Kidney epithelial cell (primary cell): Measurements from ENCODE around the gene PIK3R5. TPM values are rescaled to one million over a fixed set of nuclear protein-coding genes. Genes with fewer than 3 reads are reported as not detected.

Experiments
- DNase-seq: peaks from one replicate; pipeline ENCODE4 v3.0.0-alpha.2; 2010; ENCODE audit warnings: low read depth
- H3K27me3 ChIP-seq: 2 replicates; pipeline ENCODE4 v1.6.0; 2011; ENCODE audit warnings: low read length; ENCODE audit not compliant: control insufficient read depth, insufficient read depth
- H3K36me3 ChIP-seq: 2 replicates; pipeline ENCODE4 v1.5.1; 2011; ENCODE audit warnings: low read length; ENCODE audit not compliant: control insufficient read depth, insufficient read depth
- H3K4me3 ChIP-seq: 2 replicates; pipeline ENCODE4 v1.5.1; 2011; ENCODE audit warnings: low read depth, mild to moderate bottlenecking, control low read depth, low read length
- total RNA-seq: library from RNA; depleted of rRNA; stranded (reverse); fragments of >200 nt; gene quantifications from 2 replicates; pipeline ENCODE4 v1.2.3, GENCODE V29; 2015
- TF ChIP-seq, protein P1 (sequence below): IDR thresholded peaks from 2 replicates; pipeline ENCODE4 v1.5.1; 2011; ENCODE audit warnings: mild to moderate bottlenecking, moderate library complexity, low read length, control low read depth, inconsistent platforms; ENCODE audit not compliant: insufficient read depth, poor library complexity, severe bottlenecking

Gene PIK3R5
- total RNA-seq, 1 donor from 2014 or later: 1.7 TPM

DNA sequence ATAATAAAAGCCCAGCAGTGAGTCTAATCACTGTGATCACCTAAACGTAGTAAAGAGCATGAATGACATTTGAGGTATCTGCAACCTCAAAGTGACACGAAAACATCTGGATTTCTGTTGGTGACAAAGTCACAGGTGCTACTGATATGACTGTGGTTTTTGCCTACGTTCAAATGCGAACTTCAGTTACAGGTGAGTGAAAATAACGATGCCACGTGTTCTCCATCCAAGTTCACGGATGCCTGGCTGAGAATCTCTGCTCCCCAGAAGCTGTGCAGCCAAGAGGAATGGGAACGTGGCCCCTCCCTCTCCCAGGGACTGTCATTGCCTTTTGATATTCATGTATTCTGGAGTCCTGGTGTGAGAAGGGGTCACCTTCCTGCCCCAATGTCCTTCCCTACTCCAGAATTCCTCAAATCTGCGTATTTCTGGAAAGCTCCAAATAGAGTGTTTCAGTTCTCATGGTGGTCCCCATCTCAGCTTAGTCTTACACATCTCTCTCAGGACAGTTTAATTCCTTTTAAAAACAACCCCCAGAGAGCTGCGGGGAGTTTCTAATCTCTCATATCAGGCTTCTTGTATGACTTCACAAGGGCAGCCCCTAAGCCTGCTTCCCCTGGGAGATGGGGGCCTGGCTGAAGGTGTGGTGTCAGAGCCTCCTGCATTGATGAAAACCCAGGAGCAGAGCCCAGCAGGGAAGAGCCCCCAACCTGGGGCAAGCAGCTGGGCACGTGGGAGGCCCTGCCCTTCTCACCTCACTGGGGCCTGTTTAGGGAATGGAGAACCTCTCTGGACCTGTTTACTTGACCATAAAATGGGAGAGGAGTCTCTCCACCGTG, 25.8 kb downstream of the PIK3R5 start:
- TF ChIP-seq, protein P1, sequence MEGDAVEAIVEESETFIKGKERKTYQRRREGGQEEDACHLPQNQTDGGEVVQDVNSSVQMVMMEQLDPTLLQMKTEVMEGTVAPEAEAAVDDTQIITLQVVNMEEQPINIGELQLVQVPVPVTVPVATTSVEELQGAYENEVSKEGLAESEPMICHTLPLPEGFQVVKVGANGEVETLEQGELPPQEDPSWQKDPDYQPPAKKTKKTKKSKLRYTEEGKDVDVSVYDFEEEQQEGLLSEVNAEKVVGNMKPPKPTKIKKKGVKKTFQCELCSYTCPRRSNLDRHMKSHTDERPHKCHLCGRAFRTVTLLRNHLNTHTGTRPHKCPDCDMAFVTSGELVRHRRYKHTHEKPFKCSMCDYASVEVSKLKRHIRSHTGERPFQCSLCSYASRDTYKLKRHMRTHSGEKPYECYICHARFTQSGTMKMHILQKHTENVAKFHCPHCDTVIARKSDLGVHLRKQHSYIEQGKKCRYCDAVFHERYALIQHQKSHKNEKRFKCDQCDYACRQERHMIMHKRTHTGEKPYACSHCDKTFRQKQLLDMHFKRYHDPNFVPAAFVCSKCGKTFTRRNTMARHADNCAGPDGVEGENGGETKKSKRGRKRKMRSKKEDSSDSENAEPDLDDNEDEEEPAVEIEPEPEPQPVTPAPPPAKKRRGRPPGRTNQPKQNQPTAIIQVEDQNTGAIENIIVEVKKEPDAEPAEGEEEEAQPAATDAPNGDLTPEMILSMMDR: no peak
- H3K36me3 ChIP-seq: no peaks in the 10 kb centered on the region
- no peak overlapping the region for H3K4me3 ChIP-seq
- H3K27me3 ChIP-seq: no peaks in the 10 kb centered on the region
- no peak for DNase-seq

DNA sequence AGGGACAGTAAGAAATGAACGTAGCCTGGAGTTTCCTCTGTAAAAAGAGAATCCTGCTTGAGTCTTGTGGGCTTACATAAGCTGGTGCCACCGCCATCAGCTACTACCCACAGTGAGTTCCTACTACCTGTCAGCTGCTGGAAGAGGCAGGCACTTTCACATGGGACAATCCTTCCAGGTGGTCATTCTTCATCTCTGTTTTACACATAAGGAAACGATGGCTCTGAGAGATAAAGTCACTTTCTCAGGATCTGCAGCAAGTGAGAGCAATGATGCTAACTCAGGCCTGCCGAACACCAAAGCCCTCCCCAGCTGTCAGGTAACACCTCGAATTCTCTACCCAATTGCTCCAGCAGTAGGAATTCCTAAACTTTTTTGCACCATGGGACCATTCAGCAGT, 26.6 kb downstream of the PIK3R5 start:
- DNase-seq: no peak
- Histone ChIP-seq H3K27me3 (no peaks in the 10 kb centered on the region), H3K4me3 (no peak overlapping the region), H3K36me3 (no peaks in the 10 kb centered on the region)
- TF ChIP-seq, protein P1: no peak

DNA sequence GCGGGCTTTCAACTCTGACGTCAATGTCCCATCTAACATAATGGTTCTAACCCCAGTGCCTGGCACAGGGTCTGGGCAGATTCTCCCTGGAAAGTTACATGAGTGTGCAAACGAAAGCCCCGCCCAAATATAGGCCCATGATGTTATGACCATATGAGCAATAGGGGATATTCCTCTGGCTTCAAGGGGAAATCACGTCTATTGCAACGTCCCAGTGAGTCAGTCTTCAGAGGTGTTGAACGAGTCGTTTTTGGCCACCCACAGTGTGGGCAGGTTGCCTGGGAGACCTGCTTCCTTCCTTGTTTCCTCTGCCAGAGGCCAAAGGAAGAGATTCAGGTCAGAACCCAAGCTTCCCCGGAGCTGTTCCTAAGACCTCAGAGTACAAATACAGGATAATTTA, 30.3 kb downstream of the PIK3R5 start:
- DNase-seq: no peak
- Histone ChIP-seq H3K27me3 (no peaks in the 10 kb centered on the region), H3K36me3 (no peaks in the 10 kb centered on the region), H3K4me3 (no peak overlapping the region)
- TF ChIP-seq, protein P1: no peak

DNA sequence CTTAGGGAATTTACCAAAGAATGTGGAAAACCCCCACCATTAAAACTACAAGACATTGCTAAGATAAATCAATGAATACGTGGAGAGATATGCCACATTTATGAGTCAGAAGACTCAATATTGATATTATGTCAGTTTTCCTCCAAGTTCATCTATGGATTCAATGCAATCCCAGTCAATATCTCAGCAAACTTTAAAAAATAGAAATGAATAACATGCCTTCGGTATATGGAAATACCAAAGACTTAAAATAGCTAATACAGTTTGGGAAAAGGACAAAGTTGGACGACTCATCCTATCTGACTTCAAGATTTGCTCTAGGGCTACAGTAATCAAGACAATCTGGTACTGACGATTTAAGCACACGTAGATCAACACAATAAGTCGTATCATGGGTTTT, 31.2 kb downstream of the PIK3R5 start:
- H3K27me3 ChIP-seq: no peaks in the 10 kb centered on the region
- H3K36me3 ChIP-seq: no peaks in the 10 kb centered on the region
- H3K4me3 ChIP-seq: no peak overlapping the region
- no peak for DNase-seq
- TF ChIP-seq, protein P1: no peak

DNA sequence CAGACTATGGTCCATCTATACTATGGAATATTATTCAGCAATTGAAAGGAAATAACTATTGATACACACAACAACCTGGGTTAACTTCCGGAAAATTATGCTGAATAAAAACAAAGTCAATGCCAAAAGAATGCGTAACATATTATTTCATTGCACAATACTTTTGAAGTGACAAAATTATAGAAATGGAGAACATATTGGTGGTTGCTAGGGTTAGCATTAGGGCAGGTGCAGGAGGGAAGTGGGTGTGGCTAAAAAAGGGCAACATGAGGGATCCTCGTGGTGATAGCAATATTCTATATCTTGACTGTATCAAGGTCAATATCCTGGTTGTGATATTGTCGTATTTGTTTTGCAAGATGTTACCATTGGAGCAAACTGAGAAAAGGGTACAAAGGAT, 34.9 kb downstream of the PIK3R5 start:
- H3K36me3 ChIP-seq: no peaks in the 10 kb centered on the region
- DNase-seq: no peak
- no peak overlapping the region for H3K4me3 ChIP-seq
- H3K27me3 ChIP-seq: no peaks in the 10 kb centered on the region
- TF ChIP-seq, protein P1: no peak

DNA sequence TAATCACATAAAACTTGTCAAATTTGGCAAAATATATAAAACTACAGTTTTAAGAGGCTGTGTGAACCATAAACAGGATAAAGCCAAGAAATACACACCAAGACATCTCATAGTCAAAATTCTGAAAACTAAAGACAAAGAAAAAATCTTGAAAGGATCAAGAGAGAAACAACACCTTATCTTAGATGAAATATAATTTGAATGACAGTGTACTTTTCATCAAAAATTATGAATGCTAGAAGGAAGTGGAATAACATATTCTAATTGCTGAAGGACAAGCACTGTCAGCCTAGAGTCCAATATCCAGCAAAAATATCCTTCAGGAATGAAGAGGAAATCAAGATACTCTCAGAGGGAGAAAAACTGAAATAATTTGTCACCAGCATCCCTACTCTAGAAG, 37.2 kb downstream of the PIK3R5 start:
- TF ChIP-seq, protein P1: no peak
- DNase-seq: no peak
- Histone ChIP-seq H3K27me3 (no peaks in the 10 kb centered on the region), H3K36me3 (no peaks in the 10 kb centered on the region), H3K4me3 (no peak overlapping the region)
